Measurements from ENCODE around the gene ACYP2. TPM values are rescaled to one million over a fixed set of nuclear protein-coding genes. Genes with fewer than 3 reads are reported as not detected.

The ACYP2 gene
- total and polyA plus RNA-seq, 2 donors (not counting 1 experiment from before 2014, with no cell fraction given) = 14.0 to 17.2 TPM

- no peak overlapping the region for H3K4me3 ChIP-seq (ENCODE audit: control extremely low read depth in 1 of 5, extremely low read depth in 1 of 5, insufficient read depth in 1 of 5, low read depth in 2 of 5, low read length in 4 of 5)
- no peaks in the 10 kb centered on the region for H3K36me3 ChIP-seq (replicated peaks in 1 of 2; ENCODE audit: control extremely low read depth in 1 of 2, control insufficient read depth in 1 of 2, extremely low read depth in 1 of 2, insufficient read depth in 2 of 2, low read length in 1 of 2)
- no peak overlapping the region for H3K4me3 Mint-ChIP-seq
- no peak overlapping the region for H3K4me2 ChIP-seq (replicated peaks; ENCODE audit: low read depth, low read length, poor library complexity, severe bottlenecking)
- TF ChIP-seq CTCF (IDR thresholded peaks at IDR 0.05) (no peak), EZH2 (IDR thresholded peaks at IDR 0.05; ENCODE audit: borderline replicate concordance, insufficient read depth, low read depth, low read length, poor library complexity, severe bottlenecking) (no peak)
- H3K27ac Mint-ChIP-seq = no peak overlapping the region
- POLR2A ChIA-PET = no interaction called here
- no peaks in the 10 kb centered on the region for H3K27me3 ChIP-seq (replicated peaks in 1 of 4; ENCODE audit: control extremely low read depth in 1 of 4, control insufficient read depth in 3 of 4, insufficient read depth in 4 of 4, low read length in 3 of 4)
- H3K9ac ChIP-seq (ENCODE audit: low read length) = no peak overlapping the region
- no peak overlapping the region for H3K27ac ChIP-seq (ENCODE audit: low read length in 2 of 2)
- H3K4me1 ChIP-seq (ENCODE audit: control insufficient read depth in 2 of 2, insufficient read depth in 2 of 2, low read length in 2 of 2) = no peaks in the 10 kb centered on the region
- no CpG with 5 or more reads among the region's 4 CpGs for WGBS (ENCODE audit: insufficient coverage)
- H2AFZ ChIP-seq (ENCODE audit: insufficient read depth, low read depth, low read length, poor library complexity, severe bottlenecking) = no peak overlapping the region
- intact Hi-C loops (cut with micrococcal nuclease) = no loop called here
- CTCF ChIA-PET = no interaction called here
- H3K4me1 Mint-ChIP-seq = no peaks in the 10 kb centered on the region
- no peaks in the 10 kb centered on the region for H3K27me3 Mint-ChIP-seq
- DNase-seq (no peak), ATAC-seq (ENCODE audit: low read depth) (no peak)
- H3K9me3 Mint-ChIP-seq (ENCODE audit: insufficient read depth) = peaks cover 8% of the 10 kb centered on the region
- peaks cover 0 to 4% (median 2%) of the 10 kb centered on the region in 3 donors for H3K9me3 ChIP-seq (ENCODE audit: control extremely low read depth in 1 of 3, control insufficient read depth in 2 of 3, insufficient read depth in 1 of 3, low read length in 2 of 3)
- H4K20me1 ChIP-seq (ENCODE audit: control insufficient read depth, insufficient read depth, low read length, poor library complexity, severe bottlenecking) = no peaks in the 10 kb centered on the region
- H3K79me2 ChIP-seq (ENCODE audit: control insufficient read depth, insufficient read depth, low read length) = no peaks in the 10 kb centered on the region
Measured at GRCh38 chr2:54213082-54213481, 97.7 kb downstream of the ACYP2 start.

- Histone ChIP-seq H3K27ac (ENCODE audit: low read length in 2 of 2) (no peak overlapping the region), H3K4me1 (ENCODE audit: control insufficient read depth in 2 of 2, insufficient read depth in 2 of 2, low read length in 2 of 2) (no peaks in the 10 kb centered on the region), H3K4me2 (replicated peaks; ENCODE audit: low read depth, low read length, poor library complexity, severe bottlenecking) (no peak overlapping the region), H3K79me2 (ENCODE audit: control insufficient read depth, insufficient read depth, low read length) (no peaks in the 10 kb centered on the region), H2AFZ (ENCODE audit: insufficient read depth, low read depth, low read length, poor library complexity, severe bottlenecking) (no peak overlapping the region), H3K27me3 (replicated peaks in 1 of 4; ENCODE audit: control extremely low read depth in 1 of 4, control insufficient read depth in 3 of 4, insufficient read depth in 4 of 4, low read length in 3 of 4) (no peaks in the 10 kb centered on the region), H3K36me3 (replicated peaks in 1 of 2; ENCODE audit: control extremely low read depth in 1 of 2, control insufficient read depth in 1 of 2, extremely low read depth in 1 of 2, insufficient read depth in 2 of 2, low read length in 1 of 2) (peaks cover 2 to 3% of the 10 kb centered on the region in 2 experiments), H3K4me3 (ENCODE audit: control extremely low read depth in 1 of 5, extremely low read depth in 1 of 5, insufficient read depth in 1 of 5, low read depth in 2 of 5, low read length in 4 of 5) (no peak overlapping the region), H3K9me3 (ENCODE audit: control extremely low read depth in 1 of 3, control insufficient read depth in 2 of 3, insufficient read depth in 1 of 3, low read length in 2 of 3) (peaks cover 0 to 1% (median 0%) of the 10 kb centered on the region in 3 donors), H4K20me1 (ENCODE audit: control insufficient read depth, insufficient read depth, low read length, poor library complexity, severe bottlenecking) (no peaks in the 10 kb centered on the region), H3K9ac (ENCODE audit: low read length) (no peak overlapping the region)
- DNase-seq (no peak), ATAC-seq (ENCODE audit: low read depth) (no peak)
- ChIA-PET CTCF (no interaction called here), POLR2A (no interaction called here)
- H3K27ac Mint-ChIP-seq = no peak overlapping the region
- no peaks in the 10 kb centered on the region for H3K4me1 Mint-ChIP-seq
- H3K27me3 Mint-ChIP-seq = no peaks in the 10 kb centered on the region
- TF ChIP-seq EZH2 (IDR thresholded peaks at IDR 0.05; ENCODE audit: borderline replicate concordance, insufficient read depth, low read depth, low read length, poor library complexity, severe bottlenecking) = no peak
- TF ChIP-seq CTCF (IDR thresholded peaks at IDR 0.05) = no peak
- H3K4me3 Mint-ChIP-seq = no peak overlapping the region
- intact Hi-C loops (cut with micrococcal nuclease) = no loop called here
- H3K9me3 Mint-ChIP-seq (ENCODE audit: insufficient read depth) = peaks cover 3% of the 10 kb centered on the region
- no CpG with 5 or more reads among the region's 2 CpGs for WGBS (ENCODE audit: insufficient coverage)
Measured at GRCh38 chr2:54224997-54225396, 109.6 kb downstream of the ACYP2 start.
